Skin epidermis (tissue), 12 donors: ENCODE results near the gene KLK11.
"Not testable (repeated sequence)": the region's sequence is repeated elsewhere in the genome, so short reads cannot be mapped to it uniquely, and the experiment has no call there.

Experiments
- H3K27ac ChIP-seq, 21 experiments: fragments of 200-600 bp; sonication (generic) in 11 of 21; one replicate each; pipeline ENCODE4 v1.5.0; 2020; ENCODE audit warnings: mild to moderate bottlenecking in 3 of 21, inconsistent platforms in 2 of 21, moderate library complexity in 2 of 21
- H3K4me3 ChIP-seq, 7 experiments: fragments of 200-600 bp; sonication (generic) in 2 of 7; one replicate each; pipeline ENCODE4 v1.5.0; 2020; ENCODE audit warnings: inconsistent platforms in 2 of 7, mild to moderate bottlenecking in 2 of 7, moderate library complexity in 1 of 7

KLK11 gene

DNA sequence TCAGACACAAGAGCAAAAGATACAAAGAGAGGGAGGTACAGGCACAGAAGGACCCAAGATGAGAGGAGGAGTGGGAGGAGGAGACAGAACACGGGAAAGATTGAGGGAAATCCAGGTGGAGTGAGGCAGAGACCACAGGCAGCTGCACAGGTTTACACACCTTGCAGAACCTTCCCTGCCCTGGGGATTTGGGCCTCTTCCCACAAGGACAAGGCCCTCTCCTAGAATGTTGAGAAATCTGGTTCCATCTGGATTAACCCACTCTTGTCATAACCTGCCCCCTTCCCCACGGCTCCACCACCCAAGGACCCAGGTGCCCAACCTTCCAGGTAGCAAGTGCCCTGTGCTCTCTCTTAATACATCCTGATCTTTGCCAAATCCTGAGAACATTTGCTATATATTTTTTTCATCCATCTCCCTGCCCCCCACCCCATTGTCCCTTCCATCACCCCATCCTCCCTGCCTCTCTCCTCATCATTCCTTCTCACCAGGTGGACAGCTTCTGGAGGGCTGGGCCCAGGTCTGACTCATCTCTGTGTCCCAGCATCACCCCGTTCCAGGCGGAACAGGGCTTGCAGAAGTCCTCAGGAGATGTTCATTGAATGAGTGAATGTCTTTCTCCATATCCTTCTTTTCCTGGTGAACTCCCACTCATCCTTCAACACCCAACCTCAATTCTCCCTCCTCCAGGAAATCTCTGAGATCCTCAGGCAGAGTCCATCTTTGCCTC lies 16.2 kb downstream of the KLK11 start:
- Histone ChIP-seq H3K4me3 (no peak overlapping the region), H3K27ac (peak overlapping the region in 13 of 21 experiments; percentile 20 to 71 (median 55))

DNA sequence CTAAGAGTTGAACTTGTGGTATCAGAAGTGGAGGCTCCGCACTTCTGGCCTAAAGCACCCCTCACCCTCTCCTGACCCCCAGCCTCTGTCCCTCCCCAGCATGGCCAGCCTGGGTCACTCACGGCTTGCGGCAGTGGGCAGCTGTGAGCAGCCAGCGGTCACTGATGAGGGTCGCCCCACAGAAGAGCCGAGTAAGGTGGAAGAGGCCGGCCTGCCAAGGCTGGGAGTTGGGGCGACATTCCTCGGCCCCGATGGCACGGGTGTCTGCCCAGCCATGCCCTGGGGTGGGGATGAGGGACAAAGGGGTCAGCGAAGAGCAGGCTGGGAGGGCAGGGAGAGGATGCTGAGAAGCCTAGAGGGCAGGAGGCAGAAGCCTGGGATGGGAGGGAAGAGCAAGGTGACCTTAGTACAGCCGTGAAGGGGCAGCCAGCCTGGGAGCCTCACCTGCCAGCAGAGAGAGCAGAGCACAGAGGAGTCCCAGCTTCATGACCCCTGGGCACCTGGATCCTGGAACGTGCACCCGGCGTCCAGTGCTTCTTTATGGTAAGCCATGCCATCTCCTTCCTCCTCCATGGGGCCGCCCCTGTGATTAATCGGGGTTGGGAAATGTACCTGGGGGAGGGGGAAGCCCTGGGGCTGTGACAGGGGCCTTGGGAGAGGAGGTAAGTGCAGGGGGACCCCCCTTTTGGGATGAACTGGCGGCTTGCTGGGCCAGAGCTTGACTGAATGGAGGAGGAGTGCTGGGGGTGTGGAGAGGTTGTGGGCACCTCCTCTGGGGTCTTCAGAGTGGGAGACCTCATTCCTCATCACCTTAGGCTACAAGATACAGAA lies 17.1 kb downstream of the KLK11 start:
- peak overlapping the region in 14 of 21 experiments; percentile 20 to 71 (median 52) for H3K27ac ChIP-seq
- no peak overlapping the region for H3K4me3 ChIP-seq

DNA sequence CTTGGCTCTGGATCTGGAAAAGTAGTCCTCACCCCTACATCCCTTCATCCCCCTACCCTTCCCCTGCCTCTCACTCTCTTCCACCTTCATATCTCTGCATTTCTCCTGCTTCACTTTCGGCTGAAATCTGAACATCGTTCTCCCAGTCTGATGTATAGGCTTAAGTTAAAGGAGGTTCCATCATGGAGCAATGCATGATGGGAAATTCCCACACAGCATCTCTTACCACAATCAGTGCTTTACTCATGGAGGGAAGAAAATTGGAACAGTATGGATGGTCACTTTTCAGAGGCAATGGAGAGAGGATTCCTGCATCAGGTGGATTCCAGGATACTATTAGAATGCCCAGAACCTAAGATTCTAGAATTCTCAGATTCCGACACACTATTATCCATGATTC lies 18.9 kb downstream of the KLK11 start:
- no peak overlapping the region for H3K27ac ChIP-seq
- H3K4me3 ChIP-seq, result no peak overlapping the region

DNA sequence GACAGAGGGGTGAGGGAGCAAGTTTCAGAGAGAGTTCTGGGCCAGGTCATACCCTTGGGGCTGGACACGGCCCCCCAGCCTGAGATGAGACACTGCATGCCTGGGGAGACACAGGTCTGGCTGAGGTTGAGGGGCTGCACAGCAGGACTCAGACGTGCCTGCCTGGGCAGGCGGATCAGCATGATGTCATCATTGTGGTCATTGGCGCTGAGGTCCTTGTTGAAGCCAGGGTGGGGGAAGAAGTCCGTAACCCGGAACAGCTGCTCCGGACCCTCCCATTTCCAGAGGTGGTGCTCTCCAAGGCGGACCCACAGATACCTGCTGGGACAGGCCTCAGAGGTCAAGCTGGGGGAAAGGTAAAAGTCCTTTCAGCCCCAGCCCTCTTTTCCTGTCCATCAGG lies 20.0 kb downstream of the KLK11 start:
- Histone ChIP-seq H3K4me3 (no peak overlapping the region), H3K27ac (no peak overlapping the region)

DNA sequence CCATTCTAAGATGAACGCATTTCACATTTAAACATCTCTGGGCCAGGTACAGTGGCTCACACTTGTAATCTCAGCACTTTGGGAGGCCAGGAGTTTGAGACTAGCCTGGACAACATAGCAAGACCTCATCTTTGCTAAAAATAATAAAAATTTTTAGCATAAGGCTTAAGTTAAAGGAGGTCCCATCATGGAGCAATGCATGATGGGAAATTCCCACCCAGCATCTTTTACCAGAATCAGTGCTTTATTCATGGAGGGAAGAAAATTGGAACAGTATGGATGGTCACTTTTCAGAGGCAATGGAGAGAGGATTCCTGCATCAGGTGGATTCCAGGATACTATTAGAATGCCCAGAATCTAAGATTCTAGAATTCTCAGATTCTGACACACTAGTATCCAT lies 21.2 kb downstream of the KLK11 start:
- no peak overlapping the region for H3K4me3 ChIP-seq
- H3K27ac ChIP-seq, result no peak overlapping the region

DNA sequence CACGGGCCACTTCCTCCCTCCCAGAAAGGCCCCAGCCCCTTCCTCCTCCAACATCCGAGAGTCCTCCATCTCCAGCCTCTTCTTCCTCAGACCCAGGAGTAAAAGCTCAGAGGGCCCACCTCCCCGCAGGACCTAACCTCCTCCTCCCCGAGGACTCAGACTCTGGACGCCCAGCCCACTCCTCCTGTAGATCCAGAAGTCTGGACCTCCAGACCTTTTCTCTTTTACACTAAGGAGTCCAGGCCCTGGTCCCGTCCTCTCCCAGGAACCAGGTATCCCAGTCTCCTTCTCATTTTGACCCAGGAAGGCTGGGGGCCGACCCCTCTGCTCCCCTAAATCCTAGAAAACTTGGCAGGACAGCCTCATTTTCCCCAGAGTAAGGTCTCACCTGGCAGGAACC lies 23.1 kb downstream of the KLK11 start:
- H3K27ac ChIP-seq, result peak overlapping the region in 1 of 21 experiments; percentile 10
- no peak overlapping the region for H3K4me3 ChIP-seq

DNA sequence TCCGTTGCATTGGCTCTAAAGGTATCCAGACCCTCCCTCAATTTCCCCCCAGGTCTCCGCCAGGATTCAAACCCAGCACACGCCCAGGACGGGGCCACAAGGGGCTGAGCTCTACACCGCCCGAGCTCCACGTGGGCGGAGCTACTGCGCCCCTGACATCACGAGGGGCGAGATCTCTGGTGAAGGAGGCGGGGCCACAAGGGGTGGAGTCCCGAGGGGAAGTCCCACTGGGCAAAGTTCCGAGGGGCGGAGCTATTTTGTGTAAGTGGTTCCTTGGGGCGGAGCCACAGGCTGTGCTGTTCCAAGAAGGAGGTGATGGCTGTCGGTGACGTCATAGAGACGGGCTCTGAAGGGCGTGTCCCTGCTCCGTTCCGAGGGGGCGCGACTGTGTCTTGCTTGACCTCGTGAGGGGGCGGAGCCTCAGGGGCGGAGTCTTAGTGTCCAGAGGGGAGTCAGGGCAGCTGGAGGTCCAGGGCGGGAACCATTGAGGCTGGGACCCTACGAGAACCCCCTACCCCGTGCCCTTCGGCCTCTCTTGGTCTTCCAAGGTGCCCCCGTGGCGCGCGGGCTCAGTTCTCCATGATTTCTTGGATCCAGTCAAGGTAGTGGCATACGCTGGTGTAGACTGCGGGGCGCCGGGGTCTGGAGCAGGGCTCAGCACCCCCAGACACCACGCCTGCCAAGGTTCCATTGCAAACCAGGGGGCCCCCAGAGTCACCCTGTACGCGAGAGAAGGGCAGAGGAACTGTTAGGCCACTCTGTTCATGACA lies 23.7 kb downstream of the KLK11 start:
- Histone ChIP-seq H3K27ac (peak overlapping the region in 14 of 21 experiments; percentile 10 to 85 (median 74)), H3K4me3 (peak overlapping the region in 1 of 7 experiments; percentile 32)

DNA sequence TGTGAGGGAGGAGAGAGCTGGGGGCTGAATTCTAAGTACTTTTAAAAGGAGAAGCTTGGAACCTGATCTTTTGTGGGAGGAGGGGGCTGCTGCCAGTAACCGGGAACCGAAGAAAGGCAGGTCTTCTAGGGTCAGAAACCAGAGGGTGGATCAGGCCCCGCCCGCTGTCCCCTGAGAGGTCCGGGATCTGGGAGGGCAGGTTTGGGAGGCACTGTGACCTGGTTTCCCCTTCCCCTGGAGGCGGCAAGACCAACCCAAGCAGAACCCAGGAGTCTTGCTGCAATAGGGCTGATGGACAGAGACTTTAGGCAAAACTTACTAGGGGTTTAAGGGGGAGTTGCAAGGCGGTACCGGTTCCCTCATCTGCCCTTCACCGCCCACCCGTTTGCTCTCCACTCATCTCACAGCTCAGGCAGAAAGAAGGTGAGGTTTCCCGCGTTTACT lies 24.3 kb downstream of the KLK11 start:
- peak overlapping the region in 1 of 7 experiments; percentile 32 for H3K4me3 ChIP-seq

DNA sequence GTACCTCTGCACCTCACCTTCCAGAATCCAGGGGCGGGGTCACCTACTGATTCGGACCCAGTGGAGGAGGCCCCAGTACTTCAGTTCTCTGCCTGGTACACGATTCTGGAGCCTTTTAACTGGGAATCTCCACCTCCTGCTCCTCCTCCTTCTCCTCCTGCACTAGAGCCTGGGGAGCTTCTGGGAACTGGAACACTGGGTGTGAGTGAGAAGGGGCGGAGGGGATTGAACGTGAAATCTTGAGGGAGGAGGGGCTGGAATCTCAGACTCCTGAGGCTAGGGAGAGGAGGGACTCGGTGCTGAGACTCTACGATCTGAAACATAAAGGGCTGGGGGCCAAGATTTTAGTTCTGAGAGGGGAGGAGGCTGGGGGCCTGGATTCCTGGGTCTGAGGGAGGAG lies 24.9 kb downstream of the KLK11 start, which contains the start of gene KLK8:
KLK8 (minus strand) TSS at position 90 of the 400 bp plus-strand sequence. CDS start 437 bp downstream, outside the sequence.
- peak within 1 kb of the TSS in 19 of 21 experiments; percentile 13 to 85 (median 71) for H3K27ac ChIP-seq
- peak within 1 kb of the TSS; percentile 3 to 38 (median 25) for H3K4me3 ChIP-seq

More for the DNA sequence above, 24.3 kb downstream of the KLK11 start:
- H3K27ac ChIP-seq, result peak overlapping the region in 19 of 21 experiments; percentile 13 to 85 (median 71)

DNA sequence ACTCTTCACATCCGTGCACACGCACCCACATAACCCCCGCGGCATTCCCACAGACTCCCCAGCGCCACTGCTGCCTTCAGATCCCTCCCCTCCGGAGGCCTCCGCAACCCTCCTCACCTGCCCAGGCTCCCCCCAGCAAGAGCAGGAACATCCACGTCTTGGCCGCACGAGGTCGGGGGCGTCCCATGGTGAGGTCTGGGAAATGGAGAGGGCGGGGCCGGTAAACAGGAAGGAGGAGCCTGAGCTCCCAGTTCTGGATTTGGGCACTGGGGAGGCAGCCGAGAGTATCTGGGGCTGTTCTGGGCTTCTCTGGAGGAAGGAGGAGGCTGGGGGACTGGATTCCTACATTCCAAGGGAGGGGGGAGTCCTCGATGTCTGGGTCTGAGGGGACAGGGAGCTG lies 25.4 kb downstream of the KLK11 start:
- Histone ChIP-seq H3K4me3 (peak overlapping the region; percentile 3 to 38 (median 25)), H3K27ac (peak overlapping the region in 18 of 21 experiments; percentile 1 to 85 (median 71))

DNA sequence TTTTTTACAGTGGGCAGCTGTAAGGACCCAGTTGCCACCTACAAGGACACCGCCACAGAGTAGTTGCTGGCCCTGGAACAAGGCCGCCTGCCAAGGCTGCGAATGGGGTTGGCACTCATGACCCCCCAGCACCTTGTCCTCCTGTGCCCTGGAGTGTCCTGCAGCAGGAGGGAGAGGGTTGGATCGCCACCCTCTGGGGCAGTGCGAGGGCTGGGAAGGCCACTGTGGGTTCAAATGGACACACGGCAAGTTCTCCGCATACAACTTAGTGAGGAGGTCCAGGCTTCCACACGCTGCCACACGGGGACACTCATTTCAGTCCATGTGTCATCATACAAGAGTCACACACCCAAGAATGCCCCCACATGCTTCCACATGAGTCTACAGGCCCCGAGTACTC lies 26.0 kb downstream of the KLK11 start:
- Histone ChIP-seq H3K27ac (peak overlapping the region in 14 of 21 experiments; percentile 13 to 85 (median 74)), H3K4me3 (peak overlapping the region; percentile 3 to 38 (median 25))

DNA sequence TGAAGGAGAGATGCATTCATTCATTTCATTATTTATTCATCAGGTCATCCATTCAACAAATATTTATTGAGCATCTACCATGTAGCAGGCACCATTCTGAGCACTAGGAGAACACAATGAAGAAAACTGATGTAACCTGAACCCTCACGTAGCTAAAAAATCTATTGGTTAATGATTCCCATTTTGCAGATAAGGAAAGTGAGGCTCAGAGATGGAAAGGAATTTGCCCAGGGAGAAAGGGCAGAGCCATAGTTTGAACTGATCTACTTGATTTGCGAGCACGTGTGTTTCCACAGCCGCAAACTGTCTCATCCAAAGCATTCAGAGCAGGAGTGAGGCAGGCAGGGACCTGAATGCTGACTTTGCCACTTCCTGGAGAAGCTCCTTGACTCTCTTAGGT lies 27.7 kb downstream of the KLK11 start:
- Histone ChIP-seq H3K27ac (no peak overlapping the region), H3K4me3 (no peak overlapping the region)

DNA sequence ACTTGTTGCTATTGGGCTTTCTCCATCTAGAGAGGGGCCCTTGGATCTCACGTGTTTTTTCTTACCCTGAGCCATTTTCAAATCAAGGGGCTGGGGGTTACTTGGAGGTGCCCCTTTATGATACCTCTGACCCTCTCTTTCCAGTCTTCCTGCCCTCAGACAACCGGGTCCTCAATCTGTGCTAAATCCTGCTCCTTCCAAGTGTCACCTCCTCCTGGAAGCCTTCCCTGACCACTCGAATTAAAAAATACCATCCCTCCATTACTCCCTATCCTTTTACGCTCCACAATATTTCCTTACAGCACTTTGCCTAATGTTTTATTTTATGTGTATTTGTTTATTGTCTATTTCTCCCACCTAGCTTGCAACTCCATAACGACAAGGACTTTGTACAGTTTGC lies 28.4 kb downstream of the KLK11 start:
- Histone ChIP-seq H3K27ac (no peak overlapping the region), H3K4me3 (no peak overlapping the region)

DNA sequence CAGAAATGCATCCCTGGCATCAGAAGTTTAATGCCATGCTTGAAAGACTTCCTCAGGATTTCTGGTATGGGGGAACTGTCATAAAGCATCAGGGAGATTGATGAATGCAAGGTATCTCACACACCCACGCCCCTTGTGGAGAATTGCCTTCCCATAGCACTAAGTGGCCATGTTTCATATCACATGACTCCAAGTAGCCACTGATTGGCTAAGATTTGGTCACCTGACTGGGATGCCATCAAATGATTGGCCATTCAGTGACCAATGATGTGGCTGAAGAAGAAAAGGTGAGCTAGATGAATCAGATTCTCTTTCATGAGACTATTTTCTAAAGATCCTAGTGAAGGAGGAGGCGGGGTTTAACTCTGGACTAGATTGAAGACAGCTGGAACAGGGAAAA lies 32.3 kb downstream of the KLK11 start:
- H3K4me3 ChIP-seq, result no peak overlapping the region
- no peak overlapping the region for H3K27ac ChIP-seq

DNA sequence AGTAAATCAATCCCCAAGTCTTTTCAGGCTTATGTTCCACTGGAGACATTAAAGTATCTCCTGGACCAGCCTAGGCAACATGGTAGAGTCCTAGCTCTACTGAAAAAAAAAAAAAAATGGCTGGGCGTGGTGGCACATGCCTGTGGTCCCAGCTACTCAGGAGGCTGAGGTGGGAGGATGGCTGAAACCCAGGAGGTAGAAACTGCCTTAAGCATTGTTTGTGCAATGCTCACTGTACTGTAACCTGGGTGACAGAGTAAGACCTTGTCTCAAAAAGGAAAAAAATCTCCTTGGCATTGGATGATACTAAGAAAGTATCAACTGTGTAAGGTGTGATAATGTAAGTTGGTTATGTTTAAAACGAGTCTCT lies 33.8 kb downstream of the KLK11 start:
- Histone ChIP-seq H3K27ac (peak overlapping the region in 3 of 21 experiments; percentile 12 to 57 (median 54)), H3K4me3 (no peak overlapping the region)

DNA sequence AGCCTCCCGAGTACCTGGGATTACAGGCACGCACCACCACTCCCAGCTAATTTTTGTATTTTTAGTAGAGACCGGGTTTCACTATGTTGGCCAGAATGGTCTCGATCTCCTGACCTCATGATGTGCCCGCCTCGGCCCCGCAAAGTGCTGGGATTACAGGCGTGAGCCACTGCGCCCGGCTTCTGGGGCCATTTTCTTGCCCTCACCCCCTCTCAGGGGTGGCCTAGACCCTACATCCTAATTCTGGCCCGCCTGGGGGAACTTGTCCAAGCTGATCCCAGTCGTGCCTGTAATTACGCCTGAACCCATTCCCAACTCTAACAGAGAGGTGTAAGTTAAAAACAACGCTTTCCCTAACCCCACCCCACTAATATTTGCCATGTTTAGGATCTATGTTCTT lies 42.0 kb downstream of the KLK11 start:
- H3K27ac ChIP-seq, H3K4me3 ChIP-seq: not testable (repeated sequence)

DNA sequence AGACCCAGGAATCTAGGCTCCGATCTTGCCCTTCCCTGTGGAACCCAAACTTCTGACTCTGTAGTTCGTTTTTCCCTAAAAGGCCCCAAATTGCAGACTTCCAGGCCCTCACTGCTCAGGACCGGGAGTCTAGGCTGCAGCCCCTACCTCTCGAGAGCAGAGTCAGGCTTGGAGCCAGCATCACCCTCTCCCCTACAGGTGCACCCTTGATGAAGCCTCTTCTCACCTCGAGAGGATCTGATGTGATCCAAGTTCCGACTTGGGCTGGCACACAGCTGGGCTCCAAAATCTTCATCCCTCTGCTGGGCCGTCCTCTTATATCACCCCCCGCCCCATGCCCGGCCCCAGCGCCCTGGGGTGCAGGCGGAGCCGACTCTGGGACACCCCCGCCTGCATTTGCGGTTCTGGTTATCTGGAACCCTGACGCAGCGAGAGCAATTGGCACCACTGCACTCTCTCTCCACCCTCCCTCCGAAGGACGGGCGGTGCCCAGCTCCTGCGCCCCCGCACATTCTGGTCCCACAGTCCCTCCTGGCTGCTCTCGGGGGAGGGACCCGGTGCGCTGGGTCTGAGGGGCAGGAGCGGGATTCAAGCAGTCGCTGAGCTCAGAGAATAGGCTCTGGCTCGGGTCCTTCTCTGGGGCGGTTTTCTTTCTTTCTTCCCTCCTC lies 42.7 kb downstream of the KLK11 start, which contains the start of gene KLK7:
KLK7 (minus strand) TSS at position 293 of the 668 bp plus-strand sequence. CDS start 1,518 bp downstream, outside the sequence.
- Histone ChIP-seq H3K27ac (peak within 1 kb of the TSS in 6 of 21 experiments; percentile 18 to 75 (median 57)), H3K4me3 (peak within 1 kb of the TSS in 5 of 7 experiments; percentile 0 to 24 (median 15))

DNA sequence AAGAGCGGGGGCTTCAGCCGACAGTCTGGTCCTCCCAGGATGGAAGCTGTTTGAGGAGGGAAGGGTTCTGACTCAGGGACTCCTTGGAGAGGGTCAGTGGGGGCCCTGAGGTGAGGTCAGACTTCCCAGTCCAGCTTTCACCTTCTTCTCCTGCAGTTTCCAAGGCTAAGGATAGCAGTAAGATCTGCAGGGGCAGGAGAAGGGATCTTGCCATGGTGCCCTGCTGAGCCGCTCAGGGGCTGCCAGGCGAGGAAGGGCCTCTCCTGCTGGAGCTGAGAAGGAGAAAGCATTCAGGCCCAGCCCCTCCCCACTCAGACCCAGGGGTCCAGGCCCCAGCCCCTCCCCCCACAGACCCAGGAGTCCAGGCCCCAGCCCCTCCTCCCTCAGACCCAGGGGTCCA lies 44.2 kb downstream of the KLK11 start:
- peak overlapping the region in 1 of 21 experiments; percentile 16 for H3K27ac ChIP-seq
- H3K4me3 ChIP-seq, result peak overlapping the region in 2 of 7 experiments; percentile 0 to 22

DNA sequence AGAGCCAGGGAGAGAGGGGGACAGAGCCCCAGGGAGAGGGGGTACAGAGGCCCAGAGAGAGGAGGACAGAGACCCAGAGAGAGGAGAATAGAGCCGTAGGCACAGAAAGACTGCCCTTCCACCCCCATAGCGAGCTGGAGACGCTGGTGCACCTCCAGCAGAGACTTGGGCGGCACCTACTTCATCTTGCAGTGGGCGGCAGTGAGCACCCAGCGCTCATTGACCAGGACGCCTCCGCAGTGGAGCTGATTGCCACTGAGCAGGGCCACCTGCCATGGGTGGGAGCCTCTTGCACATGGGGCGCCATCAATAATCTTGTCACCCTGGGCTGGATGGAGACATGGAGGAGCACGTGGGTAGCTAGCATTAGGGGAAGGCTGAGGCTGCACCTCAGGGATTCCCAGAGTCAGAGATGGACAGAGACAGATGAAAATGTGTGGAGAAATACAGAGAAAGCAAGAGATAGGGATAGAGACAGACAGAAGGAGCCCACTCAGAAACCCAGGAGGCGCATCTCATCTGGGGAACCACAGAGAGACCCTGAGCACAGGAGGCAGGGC lies 44.7 kb downstream of the KLK11 start:
- peak overlapping the region in 1 of 21 experiments; percentile 16 for H3K27ac ChIP-seq

More for the DNA sequence above, 44.7 kb downstream of the KLK11 start:
- peak overlapping the region in 2 of 7 experiments; percentile 0 to 22 for H3K4me3 ChIP-seq
